H9 (cell line): ENCODE measurements around the gene ATP8A1. TPM values are rescaled to one million over a fixed set of nuclear protein-coding genes. Genes with fewer than 3 reads are reported as not detected.

Experiments
- DNase-seq: peaks from one replicate; pipeline ENCODE4 v3.0.0-alpha.2; 2017
- H2AFZ ChIP-seq: one replicate; pipeline ENCODE4 v1.6.1; 2013; ENCODE audit warnings: mild to moderate bottlenecking, low read length, control low read depth, moderate library complexity
- H2AK5ac ChIP-seq: 2 replicates; pipeline ENCODE4 v1.6.1; 2013; ENCODE audit warnings: low read length, control low read depth, mixed read lengths; ENCODE audit not compliant: insufficient read length
- H2BK120ac ChIP-seq: one replicate; pipeline ENCODE4 v1.6.1; 2013; ENCODE audit warnings: low read depth, mild to moderate bottlenecking, low read length, control low read depth, inconsistent platforms; ENCODE audit not compliant: poor library complexity, severe bottlenecking
- H2BK12ac ChIP-seq: 2 replicates; pipeline ENCODE4 v1.6.1; 2013; ENCODE audit warnings: low read length, control low read depth, mixed read lengths, low read depth; ENCODE audit not compliant: insufficient read length
- H2BK15ac ChIP-seq: 2 replicates; pipeline ENCODE4 v1.6.1; 2013; ENCODE audit warnings: low read depth, low read length, control low read depth
- H2BK20ac ChIP-seq: one replicate; pipeline ENCODE4 v1.6.1; 2013; ENCODE audit warnings: low read depth, mild to moderate bottlenecking, low read length, control low read depth, inconsistent platforms; ENCODE audit not compliant: poor library complexity, severe bottlenecking
- H2BK5ac ChIP-seq: 2 replicates; pipeline ENCODE4 v1.6.1; 2013; ENCODE audit warnings: low read length, control low read depth, mixed read lengths; ENCODE audit not compliant: insufficient read length
- H3K14ac ChIP-seq: 2 replicates; pipeline ENCODE4 v1.6.1; 2013; ENCODE audit warnings: low read length, control low read depth; ENCODE audit not compliant: insufficient read depth
- H3K18ac ChIP-seq: 2 replicates; pipeline ENCODE4 v1.6.1; 2013; ENCODE audit warnings: low read depth, mild to moderate bottlenecking, mixed read lengths, low read length, control low read depth; ENCODE audit not compliant: insufficient read length
- H3K23ac ChIP-seq: 2 replicates; pipeline ENCODE4 v1.6.1; 2013; ENCODE audit warnings: low read length, control low read depth, mixed read lengths, low read depth; ENCODE audit not compliant: insufficient read length
- H3K23me2 ChIP-seq: 2 replicates; pipeline ENCODE4 v1.6.1; 2013; ENCODE audit warnings: low read depth, mild to moderate bottlenecking, mixed read lengths, low read length, control low read depth; ENCODE audit not compliant: insufficient read length, poor library complexity, severe bottlenecking
- H3K27ac ChIP-seq: 2 replicates; pipeline ENCODE4 v1.5.1; 2013; ENCODE audit warnings: low read length, control low read depth, mixed read lengths, low read depth; ENCODE audit not compliant: insufficient read length
- H3K27me3 ChIP-seq: 2 replicates; pipeline ENCODE4 v1.6.1; 2013; ENCODE audit warnings: low read length, control low read depth, inconsistent platforms; ENCODE audit not compliant: insufficient read depth
- H3K4ac ChIP-seq: 2 replicates; pipeline ENCODE4 v1.6.1; 2013; ENCODE audit warnings: low read depth, mild to moderate bottlenecking, control low read depth, inconsistent platforms, low read length, moderate library complexity
- H3K4me1 ChIP-seq: 2 replicates; pipeline ENCODE4 v1.6.1; 2013; ENCODE audit warnings: low read length, control low read depth, inconsistent platforms; ENCODE audit not compliant: insufficient read depth
- H3K4me2 ChIP-seq: 2 replicates; pipeline ENCODE4 v1.6.1; 2013; ENCODE audit warnings: low read length, control low read depth, mixed read lengths; ENCODE audit not compliant: insufficient read length, insufficient read depth
- H3K56ac ChIP-seq: 2 replicates; pipeline ENCODE4 v1.6.1; 2013; ENCODE audit warnings: low read depth, mild to moderate bottlenecking, mixed read lengths, low read length, control low read depth; ENCODE audit not compliant: insufficient read length
- H3K79me1 ChIP-seq: 2 replicates; pipeline ENCODE4 v1.6.1; 2013; ENCODE audit warnings: low read depth, mild to moderate bottlenecking, moderate library complexity, low read length, control low read depth, inconsistent platforms; ENCODE audit not compliant: insufficient read depth, poor library complexity, severe bottlenecking
- H3K79me2 ChIP-seq: 2 replicates; pipeline ENCODE4 v1.6.1; 2013; ENCODE audit warnings: low read length, control low read depth, inconsistent platforms; ENCODE audit not compliant: insufficient read depth
- H3K9ac ChIP-seq: 2 replicates; pipeline ENCODE4 v1.6.1; 2013; ENCODE audit warnings: low read length, control low read depth, mixed read lengths; ENCODE audit not compliant: insufficient read length; ENCODE audit errors: extremely low read depth
- H3K9me3 ChIP-seq: one replicate; pipeline ENCODE4 v1.6.1; 2013; ENCODE audit warnings: low read depth, low read length, inconsistent platforms; ENCODE audit not compliant: control insufficient read depth
- H3T11ph ChIP-seq: one replicate; pipeline ENCODE4 v1.6.1; 2013; ENCODE audit warnings: mild to moderate bottlenecking, low read length, control low read depth, inconsistent platforms
- H4K20me1 ChIP-seq: one replicate; pipeline ENCODE4 v1.6.1; 2013; ENCODE audit not compliant: control insufficient read depth, insufficient read length, insufficient read depth
- H4K5ac ChIP-seq: 2 replicates; pipeline ENCODE4 v1.6.1; 2013; ENCODE audit warnings: low read depth, mild to moderate bottlenecking, mixed read lengths, low read length, control low read depth; ENCODE audit not compliant: insufficient read length
- H4K8ac ChIP-seq: replicated peaks from 2 replicates; pipeline ENCODE4 v1.6.1; 2013; ENCODE audit warnings: low read length, control low read depth, mixed read lengths, low read depth; ENCODE audit not compliant: insufficient read length
- H4K91ac ChIP-seq: 2 replicates; pipeline ENCODE4 v1.6.1; 2013; ENCODE audit warnings: low read depth, mild to moderate bottlenecking, moderate library complexity, mixed read lengths, low read length, control low read depth; ENCODE audit not compliant: insufficient read length
- H3K27ac Mint-ChIP-seq, 3 experiments: 2 replicates in 2 of 3; 3 replicates in 1 of 3; pipeline ENCODE4 v1.8.0; 2020 to 2021; ENCODE audit warnings: mixed read lengths in 3 of 3, mild to moderate bottlenecking in 1 of 3, moderate library complexity in 1 of 3
- H3K27me3 Mint-ChIP-seq: 2 replicates; pipeline ENCODE4 v1.8.0; 2021; ENCODE audit warnings: low read depth, mild to moderate bottlenecking, moderate library complexity, mixed read lengths
- H3K36me3 Mint-ChIP-seq, 3 experiments: 2 replicates in 2 of 3; 3 replicates in 1 of 3; pipeline ENCODE4 v1.8.0; 2020 to 2021; ENCODE audit warnings: low read depth in 3 of 3, mixed read lengths in 3 of 3; ENCODE audit not compliant: insufficient read depth in 1 of 3
- H3K4me1 Mint-ChIP-seq, 2 experiments: 2 replicates each; pipeline ENCODE4 v1.8.0; 2020; ENCODE audit warnings: mixed read lengths in 2 of 2
- H3K4me3 Mint-ChIP-seq, 2 experiments: 2 replicates in 1 of 2; 3 replicates in 1 of 2; pipeline ENCODE4 v1.8.0; 2020 to 2021; ENCODE audit warnings: mild to moderate bottlenecking in 2 of 2, mixed read lengths in 2 of 2, moderate library complexity in 1 of 2
- H3K9me3 Mint-ChIP-seq, 2 experiments: 2 replicates in 1 of 2; 3 replicates in 1 of 2; pipeline ENCODE4 v1.8.0; 2020; ENCODE audit warnings: mild to moderate bottlenecking in 2 of 2, mixed read lengths in 2 of 2, moderate library complexity in 1 of 2
- CTCF ChIP-seq: fragments of 200-600 bp; sonication (generic); conservative IDR thresholded peaks from 3 replicates; pipeline ENCODE4 v1.8.0; 2021; ENCODE audit warnings: antibody characterized with exemption, mild to moderate bottlenecking
- WGBS: extraction: QIAGEN DNeasy Blood & Tissue Kit; methylation state at CpG from one replicate; pipeline ENCODE4 v1.1.7; 2013; ENCODE audit warnings: missing lambda C conversion rate, low lambda C conversion rate, mixed read lengths; ENCODE audit not compliant: insufficient read length; ENCODE audit errors: extremely low coverage; 5-methylcytosine and 5-hydroxymethylcytosine counted together
- total RNA-seq: library from RNA; stranded (reverse); gene quantifications from 2 replicates; pipeline ENCODE4 v1.2.1, GENCODE V29; 2021

Gene ATP8A1
- total RNA-seq, 1 experiment from 2014 or later: 5.1 TPM

GRCh38 chr4:42617030-42617429 lies 39.9 kb downstream of the ATP8A1 start:
- Histone ChIP-seq H2BK120ac (no peak overlapping the region), H4K8ac (no peak overlapping the region), H3K79me2 (no peaks in the 10 kb centered on the region), H4K20me1 (no peaks in the 10 kb centered on the region), H4K5ac (no peak overlapping the region), H3K4me1 (no peaks in the 10 kb centered on the region; the same call in 1 of the 2 replicates), H2BK15ac (no peak overlapping the region), H2BK5ac (no peak overlapping the region), H2BK20ac (no peak overlapping the region), H3K18ac (no peak overlapping the region), H3K56ac (no peak overlapping the region), H3K23me2 (no peaks in the 10 kb centered on the region), H2AK5ac (no peak overlapping the region), H4K91ac (no peak overlapping the region), H3K14ac (no peak overlapping the region), H3K27ac (no peak overlapping the region), H3K4me2 (no peak overlapping the region), H3K4ac (no peak overlapping the region), H2BK12ac (no peak overlapping the region), H3K9ac (no peak overlapping the region), H3K23ac (no peak overlapping the region), H3K79me1 (no peaks in the 10 kb centered on the region), H3K27me3 (no peaks in the 10 kb centered on the region), H2AFZ (no peak overlapping the region), H3K9me3 (no peaks in the 10 kb centered on the region), H3T11ph (no peak overlapping the region)
- Mint-ChIP-seq H3K4me1 (no peaks in the 10 kb centered on the region; a peak in 1 of 4 replicates), H3K27me3 (no peaks in the 10 kb centered on the region), H3K9me3 (no peaks in the 10 kb centered on the region), H3K4me3 (no peak overlapping the region), H3K27ac (no peak overlapping the region), H3K36me3 (no peaks in the 10 kb centered on the region; a peak in 1 of 7 replicates)
- DNase-seq: no peak
- TF ChIP-seq CTCF: no peak
- no CpG with 5 or more reads among the region's 2 CpGs for WGBS
